ENCODE data around the gene DOCK7. TPM values are rescaled to one million over a fixed set of nuclear protein-coding genes. Genes with fewer than 3 reads are reported as not detected.

Gene DOCK7
- total and polyA plus RNA-seq, 2 of the 8 experiments (the other 6 are each of a cell fraction or from before 2014, with no cell fraction given): 10.2 to 33.7 TPM

- Histone ChIP-seq H2BK20ac (ENCODE audit: low read length) (no peak overlapping the region), H3K9me3 (ENCODE audit: insufficient read depth in 2 of 2, low read depth in 1 of 2, low read length in 1 of 2) (no peaks in the 10 kb centered on the region), H3K4ac (replicated peaks; ENCODE audit: insufficient read length, low read depth, low read length) (no peak overlapping the region), H3K23me2 (ENCODE audit: low read depth, low read length) (peaks cover 4% of the 10 kb centered on the region; the same call in 1 of the 2 replicates), H3K56ac (replicated peaks; ENCODE audit: insufficient read length, low read depth, low read length) (no peak overlapping the region), H2BK15ac (ENCODE audit: low read length) (no peak overlapping the region), H3K18ac (ENCODE audit: extremely low read depth, low read length) (no peak overlapping the region), H3K27me3 (replicated peaks in 1 of 4; ENCODE audit: control insufficient read depth in 3 of 4, extremely low read depth in 1 of 4, insufficient read depth in 3 of 4, low read length in 3 of 4) (no peaks in the 10 kb centered on the region), H4K91ac (replicated peaks; ENCODE audit: insufficient read length, low read length) (no peak overlapping the region), H3K36me3 (ENCODE audit: control insufficient read depth in 2 of 4, insufficient read depth in 4 of 4, low read length in 3 of 4) (no peaks in the 10 kb centered on the region), H3K4me3 (ENCODE audit: extremely low read depth in 1 of 4, insufficient read depth in 2 of 4, low read depth in 3 of 4, low read length in 4 of 4) (peak overlapping the region; percentile 80 to 92 (median 88)), H3K27ac (ENCODE audit: low read depth, low read length) (no peak overlapping the region), H3K23ac (ENCODE audit: insufficient read length) (no peak overlapping the region), H3K9ac (replicated peaks in 1 of 4; ENCODE audit: extremely low read depth in 1 of 4, low read depth in 3 of 4, low read length in 3 of 4) (peak overlapping the region; percentile 81 to 95 (median 90)), H3K4me1 (replicated peaks in 1 of 4; ENCODE audit: control insufficient read depth in 3 of 4, insufficient read depth in 4 of 4, low read length in 3 of 4) (peaks cover 0 to 8% (median 5%) of the 10 kb centered on the region in 4 experiments; a peak in 4 of 7 replicates), H4K8ac (ENCODE audit: extremely low read depth, insufficient read depth, low read length) (peak overlapping the region; percentile 95), H2BK5ac (ENCODE audit: low read depth, low read length) (no peak overlapping the region), H3K4me2 (ENCODE audit: insufficient read depth in 1 of 2, low read depth in 2 of 2, low read length in 2 of 2) (peak overlapping the region; percentile 71 to 82), H4K20me1 (replicated peaks in 1 of 2; ENCODE audit: control insufficient read depth in 1 of 2, insufficient read depth in 2 of 2, low read length in 2 of 2) (peaks cover 0 to 2% of the 10 kb centered on the region in 2 experiments), H3K79me2 (ENCODE audit: control insufficient read depth in 1 of 2, insufficient read depth in 2 of 2, low read length in 2 of 2) (peaks cover 4 to 44% of the 10 kb centered on the region in 2 experiments; a peak in 3 of 4 replicates), H2AK5ac (ENCODE audit: low read depth, low read length) (no peak overlapping the region), H3K14ac (ENCODE audit: insufficient read length) (no peak overlapping the region), H2BK120ac (replicated peaks; ENCODE audit: low read depth, low read length) (no peak overlapping the region), H2AFZ (ENCODE audit: low read length) (peak overlapping the region; percentile 54), H3K79me1 (ENCODE audit: low read depth, low read length) (no peaks in the 10 kb centered on the region), H4K5ac (ENCODE audit: insufficient read length, low read depth, low read length) (no peak overlapping the region), H2BK12ac (ENCODE audit: low read depth, low read length) (no peak overlapping the region)
- ChIA-PET CTCF (ENCODE audit: partially characterized antibody) (no interaction called here), POLR2A (ENCODE audit: partially characterized antibody) (interaction anchor here (0.7 to 0.9 kb wide), 3 partner anchors 11 to 42 kb away, joined by 3 to 5 read pairs (median 3); no protein-coding TSS in a partner anchor)
- DNase-seq (ENCODE audit: low read depth in 1 of 2, low spot score in 2 of 2) (peak in 1 of 2 experiments; percentile 67), FAIRE-seq (no peak)
- 7% methylated on average over 14 of the region's 33 CpGs; no CpG with 5 or more reads in 1 of the 2 experiments for WGBS, 2 experiments (ENCODE audit: extremely low coverage in 1 of 2, insufficient coverage in 1 of 2, insufficient read length in 1 of 2, insufficient replicate concordance in 2 of 2, low coverage in 1 of 2, low lambda C conversion rate in 2 of 2, missing lambda C conversion rate in 1 of 2)
- TF ChIP-seq SAP30 (IDR thresholded peaks at IDR 0.05; ENCODE audit: insufficient read depth, insufficient replicate concordance, low read length): peak; percentile 38
- TF ChIP-seq SIN3A (conservative IDR thresholded peaks at IDR 0.05 in 1 of 2, IDR thresholded peaks at IDR 0.05 in 1 of 2; ENCODE audit: low read depth in 1 of 2, low read length in 2 of 2): peak in 1 of 2 experiments; percentile 47; a peak in 1 of 4 replicates
- TF ChIP-seq KDM4A (IDR thresholded peaks at IDR 0.05; ENCODE audit: low read depth, low read length, severe bottlenecking): no peak
- no peak for TF ChIP-seq KDM5A (IDR thresholded peaks at IDR 0.05; ENCODE audit: low read length)
- peak in 1 of 2 experiments; percentile 36; a peak in 1 of 3 replicates for TF ChIP-seq POLR2A (IDR thresholded peaks at IDR 0.05; ENCODE audit: control extremely low read depth in 1 of 2, low read depth in 2 of 2, low read length in 2 of 2)
- 0 out of 2 replicates have a peak, but pooled peaks have one; percentile 30 for TF ChIP-seq EGR1 (IDR thresholded peaks at IDR 0.05; ENCODE audit: borderline replicate concordance, low read depth, low read length)
- TF ChIP-seq ASH2L (IDR thresholded peaks at IDR 0.05; ENCODE audit: low read length): peak; percentile 28
Observed at GRCh38 chr1:62687421-62687902, 724 bp downstream of the DOCK7 start.

All from H1 (cell line).